ENCODE measurements around the gene GNAQ. TPM values are rescaled to one million over a fixed set of nuclear protein-coding genes. Genes with fewer than 3 reads are reported as not detected.

GNAQ gene
- total and polyA plus RNA-seq, 2 experiments from 2014 or later, result 25.7 to 47.9 TPM

- no peaks in the 10 kb centered on the region for H4K20me1 ChIP-seq (ENCODE audit: insufficient read depth, poor library complexity, severe bottlenecking)
- no peaks in the 10 kb centered on the region for H3K9me2 ChIP-seq (replicated peaks; ENCODE audit: insufficient read depth)
- no peaks in the 10 kb centered on the region for H3K79me2 ChIP-seq
- no peaks in the 10 kb centered on the region for H3K27me3 ChIP-seq
- TF ChIP-seq CTCF (IDR thresholded peaks at IDR 0.05; ENCODE audit: poor library complexity) (no peak), EZH2phosphoT487 (IDR thresholded peaks at IDR 0.05; ENCODE audit: low read depth, severe bottlenecking, unreplicated experiment) (no peak), EZH2 (IDR thresholded peaks at IDR 0.05; ENCODE audit: borderline replicate concordance) (no peak)
- H3K9me3 ChIP-seq (ENCODE audit: low read depth), result no peaks in the 10 kb centered on the region
- no peaks in the 10 kb centered on the region for H3K4me1 ChIP-seq (ENCODE audit: insufficient read depth)
- no peak overlapping the region for H2AFZ ChIP-seq
- H3K36me3 ChIP-seq (replicated peaks; ENCODE audit: insufficient read depth, low read depth), result no peaks in the 10 kb centered on the region
- no peak overlapping the region for H3K4me3 ChIP-seq
- H3K4me2 ChIP-seq, result no peak overlapping the region
- WGBS (ENCODE audit: low lambda C conversion rate, missing lambda C conversion rate), result 74% methylated on average over 3 of the region's 3 CpGs
- no peak for DNase-seq (ENCODE audit: low spot score)
- no peak overlapping the region for H3K27ac ChIP-seq
Measured at GRCh38 chr9:78049484-78049883, 17.9 kb upstream of the GNAQ start.

DNA sequence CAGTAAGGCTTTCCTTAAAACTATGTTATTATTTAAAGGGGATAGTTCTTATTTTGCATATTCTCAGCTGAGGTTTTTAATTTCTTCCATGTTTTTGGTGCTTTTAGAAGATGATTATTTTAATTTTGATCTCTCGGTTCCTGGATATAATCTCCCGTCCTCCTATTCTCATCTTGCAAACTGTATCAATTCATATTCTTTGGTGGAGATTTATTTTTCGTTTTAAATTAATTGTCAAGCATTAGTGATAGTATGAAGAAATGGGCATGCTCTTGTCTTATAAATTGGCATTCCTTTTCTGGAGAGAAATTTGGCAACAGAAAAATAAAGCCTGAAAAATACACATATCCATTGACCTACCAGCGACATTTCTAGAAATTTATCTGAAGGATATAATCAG, 15.5 kb upstream of the GNAQ start:
- Histone ChIP-seq H3K27me3 (no peaks in the 10 kb centered on the region), H3K36me3 (replicated peaks; ENCODE audit: insufficient read depth, low read depth) (no peaks in the 10 kb centered on the region), H3K27ac (no peak overlapping the region), H3K79me2 (no peaks in the 10 kb centered on the region), H3K4me1 (ENCODE audit: insufficient read depth) (no peaks in the 10 kb centered on the region), H3K9me3 (ENCODE audit: low read depth) (no peaks in the 10 kb centered on the region), H3K4me3 (no peak overlapping the region), H2AFZ (no peak overlapping the region), H4K20me1 (ENCODE audit: insufficient read depth, poor library complexity, severe bottlenecking) (no peaks in the 10 kb centered on the region), H3K4me2 (no peak overlapping the region), H3K9me2 (replicated peaks; ENCODE audit: insufficient read depth) (no peaks in the 10 kb centered on the region)
- no peak for DNase-seq (ENCODE audit: low spot score)
- WGBS (ENCODE audit: low lambda C conversion rate, missing lambda C conversion rate), result 95% methylated on average over 4 of the region's 4 CpGs
- TF ChIP-seq EZH2phosphoT487 (IDR thresholded peaks at IDR 0.05; ENCODE audit: low read depth, severe bottlenecking, unreplicated experiment) (no peak), CTCF (IDR thresholded peaks at IDR 0.05; ENCODE audit: poor library complexity) (no peak), EZH2 (IDR thresholded peaks at IDR 0.05; ENCODE audit: borderline replicate concordance) (no peak)

GRCh38 chr9:78046112-78046511, 14.5 kb upstream of the GNAQ start:
- no peaks in the 10 kb centered on the region for H3K27me3 ChIP-seq
- H3K9me3 ChIP-seq (ENCODE audit: low read depth), result no peaks in the 10 kb centered on the region
- no peak overlapping the region for H3K4me2 ChIP-seq
- DNase-seq (ENCODE audit: low spot score), result no peak
- H3K4me1 ChIP-seq (ENCODE audit: insufficient read depth), result no peaks in the 10 kb centered on the region
- no peak overlapping the region for H3K27ac ChIP-seq
- H3K4me3 ChIP-seq, result no peak overlapping the region
- no peak overlapping the region for H2AFZ ChIP-seq
- H3K9me2 ChIP-seq (replicated peaks; ENCODE audit: insufficient read depth), result no peaks in the 10 kb centered on the region
- no peaks in the 10 kb centered on the region for H3K79me2 ChIP-seq
- no peaks in the 10 kb centered on the region for H4K20me1 ChIP-seq (ENCODE audit: insufficient read depth, poor library complexity, severe bottlenecking)
- TF ChIP-seq EZH2phosphoT487 (IDR thresholded peaks at IDR 0.05; ENCODE audit: low read depth, severe bottlenecking, unreplicated experiment) (no peak), CTCF (IDR thresholded peaks at IDR 0.05; ENCODE audit: poor library complexity) (no peak), EZH2 (IDR thresholded peaks at IDR 0.05; ENCODE audit: borderline replicate concordance) (no peak)
- no peaks in the 10 kb centered on the region for H3K36me3 ChIP-seq (replicated peaks; ENCODE audit: insufficient read depth, low read depth)

DNA sequence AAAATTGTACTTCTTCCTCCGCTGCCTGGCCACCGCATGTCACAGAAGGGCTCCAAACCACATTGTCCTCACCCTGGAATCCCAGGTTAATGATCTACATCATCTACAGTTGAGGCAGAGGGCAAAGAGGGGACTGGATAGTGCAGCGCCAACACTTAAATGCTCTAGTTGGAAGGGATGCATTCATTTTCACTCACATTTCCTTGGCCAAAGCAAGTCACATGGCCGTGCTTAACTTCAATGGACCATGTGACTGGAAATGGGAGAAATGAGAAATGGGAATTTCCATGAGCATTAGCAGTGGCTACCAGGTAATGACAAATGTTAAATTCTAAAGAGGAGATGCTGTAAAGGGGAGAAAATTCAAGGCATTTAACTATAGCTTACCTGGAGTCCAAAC, 13.3 kb upstream of the GNAQ start:
- 48% methylated on average over 4 of the region's 4 CpGs for WGBS (ENCODE audit: low lambda C conversion rate, missing lambda C conversion rate)
- Histone ChIP-seq H4K20me1 (ENCODE audit: insufficient read depth, poor library complexity, severe bottlenecking) (no peaks in the 10 kb centered on the region), H3K9me2 (replicated peaks; ENCODE audit: insufficient read depth) (no peaks in the 10 kb centered on the region), H3K9me3 (ENCODE audit: low read depth) (no peaks in the 10 kb centered on the region), H3K79me2 (no peaks in the 10 kb centered on the region), H2AFZ (no peak overlapping the region), H3K27me3 (no peaks in the 10 kb centered on the region), H3K36me3 (replicated peaks; ENCODE audit: insufficient read depth, low read depth) (no peaks in the 10 kb centered on the region), H3K4me3 (no peak overlapping the region), H3K4me1 (ENCODE audit: insufficient read depth) (no peaks in the 10 kb centered on the region), H3K27ac (no peak overlapping the region), H3K4me2 (no peak overlapping the region)
- DNase-seq (ENCODE audit: low spot score), result no peak
- TF ChIP-seq CTCF (IDR thresholded peaks at IDR 0.05; ENCODE audit: poor library complexity) (no peak), EZH2 (IDR thresholded peaks at IDR 0.05; ENCODE audit: borderline replicate concordance) (no peak), EZH2phosphoT487 (IDR thresholded peaks at IDR 0.05; ENCODE audit: low read depth, severe bottlenecking, unreplicated experiment) (no peak)
